Measurements from ENCODE around the gene OAT.

DNA sequence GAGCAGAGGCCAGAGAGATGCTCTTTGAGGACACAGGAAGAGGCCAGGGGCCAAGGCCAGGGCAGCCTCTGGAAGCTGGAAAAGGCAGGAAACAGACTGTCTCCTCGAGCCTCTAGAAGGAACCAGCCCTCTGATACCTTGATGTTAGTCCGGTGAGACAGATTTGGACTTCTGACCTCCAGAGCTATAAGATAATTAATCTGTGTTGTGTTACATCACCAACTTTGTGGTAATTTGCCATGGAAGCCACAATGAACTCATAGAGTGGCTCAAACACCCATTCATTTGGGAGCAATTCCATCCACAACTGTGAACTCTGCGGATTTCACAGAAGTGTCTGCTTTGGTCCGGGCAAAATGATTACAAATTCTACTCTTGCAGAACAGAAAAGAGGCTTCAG, 48.7 kb downstream of the OAT start:
- no peak for TF ChIP-seq EZH2 (IDR thresholded peaks at IDR 0.05; ENCODE audit: insufficient read depth, low read length)
- TF ChIP-seq, protein P1, sequence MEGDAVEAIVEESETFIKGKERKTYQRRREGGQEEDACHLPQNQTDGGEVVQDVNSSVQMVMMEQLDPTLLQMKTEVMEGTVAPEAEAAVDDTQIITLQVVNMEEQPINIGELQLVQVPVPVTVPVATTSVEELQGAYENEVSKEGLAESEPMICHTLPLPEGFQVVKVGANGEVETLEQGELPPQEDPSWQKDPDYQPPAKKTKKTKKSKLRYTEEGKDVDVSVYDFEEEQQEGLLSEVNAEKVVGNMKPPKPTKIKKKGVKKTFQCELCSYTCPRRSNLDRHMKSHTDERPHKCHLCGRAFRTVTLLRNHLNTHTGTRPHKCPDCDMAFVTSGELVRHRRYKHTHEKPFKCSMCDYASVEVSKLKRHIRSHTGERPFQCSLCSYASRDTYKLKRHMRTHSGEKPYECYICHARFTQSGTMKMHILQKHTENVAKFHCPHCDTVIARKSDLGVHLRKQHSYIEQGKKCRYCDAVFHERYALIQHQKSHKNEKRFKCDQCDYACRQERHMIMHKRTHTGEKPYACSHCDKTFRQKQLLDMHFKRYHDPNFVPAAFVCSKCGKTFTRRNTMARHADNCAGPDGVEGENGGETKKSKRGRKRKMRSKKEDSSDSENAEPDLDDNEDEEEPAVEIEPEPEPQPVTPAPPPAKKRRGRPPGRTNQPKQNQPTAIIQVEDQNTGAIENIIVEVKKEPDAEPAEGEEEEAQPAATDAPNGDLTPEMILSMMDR (IDR thresholded peaks at IDR 0.05; ENCODE audit: insufficient read depth, low read depth, low read length): no peak
